ENCODE data around the gene ACOT7.

DNA sequence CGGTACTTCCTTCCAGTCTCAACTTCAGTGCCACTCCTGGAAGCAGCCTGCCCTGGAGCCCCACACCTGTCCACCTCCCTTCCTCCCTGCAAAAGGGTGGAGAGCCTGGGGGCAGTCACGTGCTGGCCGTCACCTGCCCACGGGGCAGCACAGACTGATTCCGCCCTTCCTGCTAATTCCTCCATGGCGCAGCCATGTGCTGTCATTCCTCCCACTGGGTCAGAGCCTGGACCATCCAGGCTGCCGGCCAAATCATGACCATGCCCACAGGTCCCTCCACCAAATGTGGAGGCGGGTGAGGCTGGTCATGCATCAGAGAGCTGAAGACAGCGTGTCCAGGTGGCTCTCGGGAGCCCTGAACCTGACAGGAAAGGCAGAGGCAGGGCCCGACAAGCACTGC is 108.2 kb downstream of the ACOT7 start:
- TF ChIP-seq, protein P1, sequence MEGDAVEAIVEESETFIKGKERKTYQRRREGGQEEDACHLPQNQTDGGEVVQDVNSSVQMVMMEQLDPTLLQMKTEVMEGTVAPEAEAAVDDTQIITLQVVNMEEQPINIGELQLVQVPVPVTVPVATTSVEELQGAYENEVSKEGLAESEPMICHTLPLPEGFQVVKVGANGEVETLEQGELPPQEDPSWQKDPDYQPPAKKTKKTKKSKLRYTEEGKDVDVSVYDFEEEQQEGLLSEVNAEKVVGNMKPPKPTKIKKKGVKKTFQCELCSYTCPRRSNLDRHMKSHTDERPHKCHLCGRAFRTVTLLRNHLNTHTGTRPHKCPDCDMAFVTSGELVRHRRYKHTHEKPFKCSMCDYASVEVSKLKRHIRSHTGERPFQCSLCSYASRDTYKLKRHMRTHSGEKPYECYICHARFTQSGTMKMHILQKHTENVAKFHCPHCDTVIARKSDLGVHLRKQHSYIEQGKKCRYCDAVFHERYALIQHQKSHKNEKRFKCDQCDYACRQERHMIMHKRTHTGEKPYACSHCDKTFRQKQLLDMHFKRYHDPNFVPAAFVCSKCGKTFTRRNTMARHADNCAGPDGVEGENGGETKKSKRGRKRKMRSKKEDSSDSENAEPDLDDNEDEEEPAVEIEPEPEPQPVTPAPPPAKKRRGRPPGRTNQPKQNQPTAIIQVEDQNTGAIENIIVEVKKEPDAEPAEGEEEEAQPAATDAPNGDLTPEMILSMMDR (IDR thresholded peaks at IDR 0.05; ENCODE audit: insufficient read depth, low read length, poor library complexity, severe bottlenecking), result no peak
- no peak for TF ChIP-seq EZH2phosphoT487 (conservative IDR thresholded peaks at IDR 0.05; ENCODE audit: low read length)

Measured in SU-DHL-6 (cell line).